Endothelial cell (in vitro differentiated cells): ENCODE results near the gene ZNF627. TPM values are rescaled to one million over a fixed set of nuclear protein-coding genes. Genes with fewer than 3 reads are reported as not detected.

Experiments
- DNase-seq: peaks from one replicate; pipeline ENCODE4 v3.0.0; 2021; ENCODE audit warnings: low spot score
- H3K27ac Mint-ChIP-seq: one replicate; pipeline ENCODE4 v1.8.0; 2021; ENCODE audit warnings: mixed read lengths, inconsistent platforms; ENCODE audit not compliant: unreplicated experiment
- H3K27me3 Mint-ChIP-seq: one replicate; pipeline ENCODE4 v1.8.0; 2021; ENCODE audit warnings: mild to moderate bottlenecking, moderate library complexity, mixed read lengths, inconsistent platforms; ENCODE audit not compliant: unreplicated experiment
- H3K36me3 Mint-ChIP-seq: one replicate; pipeline ENCODE4 v1.8.0; 2021; ENCODE audit warnings: mild to moderate bottlenecking, low read depth, mixed read lengths, inconsistent platforms; ENCODE audit not compliant: unreplicated experiment
- H3K4me1 Mint-ChIP-seq: one replicate; pipeline ENCODE4 v1.8.0; 2021; ENCODE audit warnings: mild to moderate bottlenecking, mixed read lengths, inconsistent platforms; ENCODE audit not compliant: unreplicated experiment
- H3K4me3 Mint-ChIP-seq: one replicate; pipeline ENCODE4 v1.8.0; 2021; ENCODE audit warnings: mild to moderate bottlenecking, mixed read lengths, inconsistent platforms; ENCODE audit not compliant: unreplicated experiment
- H3K9me3 Mint-ChIP-seq: one replicate; pipeline ENCODE4 v1.8.0; 2021; ENCODE audit warnings: mixed read lengths, inconsistent platforms; ENCODE audit not compliant: unreplicated experiment
- CTCF ChIP-seq: fragments of 200-600 bp; sonication (generic); IDR thresholded peaks from one replicate; pipeline ENCODE4 v1.5.0; 2021; ENCODE audit warnings: antibody characterized with exemption; ENCODE audit not compliant: unreplicated experiment
- total RNA-seq: library from RNA; stranded (reverse); fragmentation: NEBNext Ultra II Directional; extraction: Animal tissue kit (Norgen Biotek cat#: 25700); gene quantifications from one replicate; pipeline ENCODE4 v1.2.1, GENCODE V29; 2021; ENCODE audit not compliant: unreplicated experiment

Gene ZNF627
- total RNA-seq, 1 donor from 2014 or later: 21.9 TPM

- Mint-ChIP-seq H3K27me3 (peaks cover 2% of the 10 kb centered on the region), H3K4me3 (no peak within 1 kb of the TSS), H3K9me3 (no peaks in the 10 kb centered on the region), H3K36me3 (no peaks in the 10 kb centered on the region), H3K4me1 (peaks cover 6% of the 10 kb centered on the region), H3K27ac (no peak within 1 kb of the TSS)
- TF ChIP-seq CTCF: no peak
- DNase-seq: no peak
Measured at GRCh38 chr19:11577451-11578257, 19.6 kb upstream of the ZNF627 start, which contains the start of gene ACP5. Gene ACP5 (minus strand): TSS chr19:11577645. CDS start chr19:11577317, 328 bp downstream.

GRCh38 chr19:11578258-11579142 is 18.8 kb upstream of the ZNF627 start:
- DNase-seq: peak; percentile 25
- Mint-ChIP-seq H3K36me3 (no peaks in the 10 kb centered on the region), H3K4me1 (peaks cover 6% of the 10 kb centered on the region), H3K27ac (no peak overlapping the region), H3K27me3 (peaks cover 2% of the 10 kb centered on the region), H3K4me3 (no peak overlapping the region), H3K9me3 (no peaks in the 10 kb centered on the region)
- no peak for TF ChIP-seq CTCF

GRCh38 chr19:11580116-11580515 is 17.2 kb upstream of the ZNF627 start:
- TF ChIP-seq CTCF: no peak
- DNase-seq: no peak
- Mint-ChIP-seq H3K36me3 (no peaks in the 10 kb centered on the region), H3K4me1 (peaks cover 6% of the 10 kb centered on the region), H3K9me3 (no peaks in the 10 kb centered on the region), H3K27ac (no peak overlapping the region), H3K4me3 (no peak overlapping the region), H3K27me3 (peaks cover 2% of the 10 kb centered on the region)

- TF ChIP-seq CTCF: no peak
- Mint-ChIP-seq H3K4me1 (peaks cover 6% of the 10 kb centered on the region), H3K27me3 (peaks cover 2% of the 10 kb centered on the region)
Measured at GRCh38 chr19:11581740-11582139, 15.5 kb upstream of the ZNF627 start.

More at GRCh38 chr19:11581740-11582139, 15.5 kb upstream of the ZNF627 start:
- no peaks in the 10 kb centered on the region for H3K9me3 Mint-ChIP-seq
- H3K27ac Mint-ChIP-seq: no peak overlapping the region
- H3K36me3 Mint-ChIP-seq: no peaks in the 10 kb centered on the region
- H3K4me3 Mint-ChIP-seq: no peak overlapping the region
- no peak for DNase-seq
